H1 (cell line): ENCODE measurements around the gene HTR2C. TPM values are rescaled to one million over a fixed set of nuclear protein-coding genes. Genes with fewer than 3 reads are reported as not detected.

ENCODE experiments used
- HDAC6 ChIP-seq: IDR thresholded peaks from one replicate; pipeline ENCODE4 v1.7.1; 2012; ENCODE audit warnings: low read depth, mild to moderate bottlenecking, inconsistent platforms, low read length, moderate library complexity
- SIN3A ChIP-seq, 2 experiments: IDR thresholded peaks in 1 of 2; conservative IDR thresholded peaks in 1 of 2; 2 replicates each; pipeline ENCODE4 v1.6.1; 2011 to 2012; ENCODE audit warnings: low read length in 2 of 2, improper control_type of control experiment in 1 of 2, low read depth in 1 of 2, mild to moderate bottlenecking in 1 of 2
- polyA plus RNA-seq, 7 experiments: library from polyadenylated mRNA; depleted of rRNA in 3 of 7; stranded (reverse) in 5 of 7; unstranded in 2 of 7; fragments of >200 nt in 5 of 7; fragments of 200-250 nt in 2 of 7; gene quantifications; 1 replicate in 5 of 7; 2 replicates in 1 of 7; 4 replicates in 1 of 7; pipeline versions ENCODE4 v1.2.1 to v1.2.3, GENCODE V29; 2011 to 2013; ENCODE audit warnings: missing spikeins in 2 of 7, mixed read lengths in 2 of 7
- total RNA-seq: library from RNA; stranded (reverse); fragmentation: NEBNext Ultra II Directional; extraction: Animal tissue kit (Norgen Biotek cat#: 25700); gene quantifications from 2 replicates; pipeline ENCODE4 v1.2.1, GENCODE V29; 2021

Gene HTR2C
- total and polyA plus RNA-seq, 2 of the 8 experiments (the other 6 are each of a cell fraction or from before 2014, with no cell fraction given), result 1.7 to 2.0 TPM

DNA sequence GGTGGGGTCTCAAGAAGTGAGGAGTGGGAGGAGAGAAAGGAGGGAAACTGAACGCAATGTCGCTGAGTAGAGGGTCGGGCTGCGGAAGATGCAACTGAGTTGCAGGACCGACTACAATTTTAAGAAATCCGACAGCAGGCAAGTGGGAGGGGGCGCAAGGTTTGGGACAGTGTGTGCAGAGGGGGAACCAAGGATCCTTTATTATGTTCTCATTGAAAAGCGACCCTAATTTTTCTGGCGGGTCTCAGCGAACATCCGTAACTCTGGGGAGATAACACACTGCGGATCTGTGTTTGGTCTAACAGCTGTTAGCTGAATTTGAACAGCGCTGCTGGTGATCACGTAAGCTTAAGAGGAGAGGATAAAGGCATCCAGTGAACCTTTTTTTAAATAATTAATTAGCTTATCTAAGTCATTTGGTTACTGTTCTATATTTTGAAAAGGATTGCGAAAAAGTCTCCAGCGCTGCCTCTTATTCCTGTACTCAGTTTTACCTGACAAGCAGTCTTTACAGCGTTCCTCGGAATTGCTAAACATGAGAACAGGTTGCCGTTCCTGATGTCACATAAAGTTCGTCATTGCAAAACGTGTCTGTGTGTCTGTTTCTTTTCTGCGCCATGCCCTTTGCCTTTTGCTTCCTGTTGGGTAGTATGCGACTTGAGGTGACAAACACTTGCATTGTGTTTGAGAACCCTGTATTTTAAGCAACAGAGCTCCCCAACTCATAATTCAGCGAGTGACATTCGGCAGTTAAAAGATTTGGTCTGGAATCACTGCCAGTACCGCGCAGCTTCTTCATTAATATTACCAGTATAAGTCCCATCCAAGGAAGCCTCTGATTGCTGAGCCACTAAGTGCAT is 1.3 kb downstream of the HTR2C start (continued):
- TF ChIP-seq SIN3A (conservative IDR thresholded peaks at IDR 0.05 in 1 of 2, IDR thresholded peaks at IDR 0.05 in 1 of 2; ENCODE audit: low read depth in 1 of 2, low read length in 2 of 2) (no peak), HDAC6 (no peak)
